Erythroblast (primary cell): Measurements from ENCODE around the gene RFX8.

Experiments used
- GATA1 ChIP-seq: IDR thresholded peaks from 2 replicates; pipeline ENCODE4 v1.6.1; 2011; ENCODE audit warnings: low read depth, mild to moderate bottlenecking, control low read depth, low read length, moderate library complexity
- POLR2A ChIP-seq: IDR thresholded peaks from 2 replicates; pipeline ENCODE4 v1.6.1; 2011; ENCODE audit warnings: mild to moderate bottlenecking, low read length

- TF ChIP-seq POLR2A (no peak), GATA1 (no peak)
Measured at GRCh38 chr2:101511381-101511780, 36.5 kb upstream of the RFX8 start.
